GM18517 (cell line): Measurements from ENCODE around the gene FOXJ2.
"Not testable (repeated sequence)": the region's sequence is repeated elsewhere in the genome, so short reads cannot be mapped to it uniquely, and the experiment has no call there.

Source experiments
- ATAC-seq: cut with Tn5 transposase; IDR thresholded peaks from one replicate; pipeline ENCODE4 v1.9.1; 2021; ENCODE audit warnings: mild to moderate bottlenecking, moderate library complexity; ENCODE audit not compliant: unreplicated experiment

FOXJ2 gene

DNA sequence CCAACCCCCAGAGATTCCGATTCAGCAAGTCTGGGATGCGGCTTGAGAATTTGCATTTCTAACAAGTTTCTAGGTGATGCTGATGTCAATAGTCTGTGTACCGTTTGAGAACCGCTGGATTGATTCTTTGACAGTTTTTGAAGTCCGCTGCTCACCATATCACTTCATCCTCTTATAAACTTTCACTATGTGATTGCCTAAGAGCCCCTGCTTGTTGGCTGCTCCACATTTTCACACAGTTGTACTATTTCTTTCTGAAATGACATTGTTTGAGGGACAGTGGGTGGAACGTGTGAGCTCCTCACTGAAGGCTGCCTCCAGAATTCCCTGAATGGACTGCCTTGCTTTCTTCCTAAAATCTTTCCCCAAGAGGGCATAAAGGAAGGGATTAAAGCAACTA is 26.0 kb downstream of the FOXJ2 start:
- no peak for ATAC-seq

DNA sequence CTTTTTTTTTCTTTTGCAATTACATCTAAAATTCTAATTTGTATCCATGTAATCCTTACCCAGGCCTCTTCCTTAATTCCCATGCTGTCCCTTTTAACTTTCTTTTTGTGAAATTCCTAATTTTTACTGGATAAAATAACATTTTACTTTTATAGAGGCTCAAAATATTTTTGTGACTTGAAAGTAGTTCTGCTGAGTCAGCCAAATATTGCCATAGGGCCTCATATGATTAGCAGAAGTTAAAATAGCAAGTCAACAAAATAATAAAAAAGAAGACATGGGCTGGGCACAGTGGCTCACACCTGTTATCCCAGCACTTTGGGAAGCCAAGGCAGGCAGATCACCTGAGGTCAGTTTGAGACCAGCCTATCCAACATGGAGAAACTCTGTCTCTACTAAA is 31.6 kb downstream of the FOXJ2 start:
- ATAC-seq: no peak

DNA sequence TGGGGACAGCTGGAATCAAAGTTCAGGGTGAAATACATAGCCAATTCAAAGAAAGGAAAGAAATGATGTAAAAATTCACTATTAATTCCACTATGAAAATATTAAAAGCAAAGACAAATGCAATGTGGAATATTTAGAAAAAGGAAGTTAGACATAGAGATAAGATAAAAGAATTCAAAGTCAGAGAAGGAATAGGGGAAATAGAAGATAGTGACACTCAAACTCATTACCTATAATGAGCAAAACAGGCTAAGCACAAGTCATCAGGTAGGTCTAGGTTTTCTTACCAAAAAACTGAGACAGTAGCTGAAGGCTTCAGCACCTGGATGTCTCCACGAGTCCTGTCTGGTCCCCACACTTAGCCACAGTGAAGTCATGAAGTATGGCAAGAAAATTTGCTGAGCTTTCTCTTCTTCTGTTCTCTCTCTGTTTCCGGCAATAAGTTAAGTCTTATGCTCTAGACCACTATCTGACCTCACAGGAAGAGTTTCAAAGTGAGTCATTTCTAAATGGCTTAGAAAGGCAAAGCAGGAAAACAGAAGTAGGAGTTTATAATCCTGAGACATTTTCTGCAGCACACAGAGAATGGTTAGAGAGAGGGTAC is 33.6 kb downstream of the FOXJ2 start, which contains the start of gene C3AR1:
Gene C3AR1 (minus strand): TSS at position 369 of the 604 bp plus-strand sequence. CDS start 6,174 bp downstream, outside the sequence.
- peak; percentile 66 for ATAC-seq

DNA sequence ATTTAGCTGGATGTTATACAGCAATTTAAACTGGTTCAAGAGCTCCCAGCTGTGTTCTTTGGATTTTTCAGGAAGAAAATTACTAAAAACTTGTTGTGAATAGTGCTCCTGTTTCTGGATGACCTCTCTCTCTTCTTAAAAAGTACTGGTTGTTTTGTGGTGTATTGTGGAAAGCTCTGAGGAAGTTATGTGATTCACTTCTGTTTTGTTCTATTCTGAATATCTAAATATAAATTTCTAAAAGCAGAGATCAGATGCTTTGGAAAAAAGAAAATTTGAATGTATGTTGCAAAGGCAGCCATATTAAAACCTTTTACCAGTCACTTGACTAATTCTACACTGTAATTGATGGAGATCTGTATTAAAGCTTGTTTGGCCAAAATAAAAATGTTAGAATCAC is 37.1 kb downstream of the FOXJ2 start:
- ATAC-seq: no peak

DNA sequence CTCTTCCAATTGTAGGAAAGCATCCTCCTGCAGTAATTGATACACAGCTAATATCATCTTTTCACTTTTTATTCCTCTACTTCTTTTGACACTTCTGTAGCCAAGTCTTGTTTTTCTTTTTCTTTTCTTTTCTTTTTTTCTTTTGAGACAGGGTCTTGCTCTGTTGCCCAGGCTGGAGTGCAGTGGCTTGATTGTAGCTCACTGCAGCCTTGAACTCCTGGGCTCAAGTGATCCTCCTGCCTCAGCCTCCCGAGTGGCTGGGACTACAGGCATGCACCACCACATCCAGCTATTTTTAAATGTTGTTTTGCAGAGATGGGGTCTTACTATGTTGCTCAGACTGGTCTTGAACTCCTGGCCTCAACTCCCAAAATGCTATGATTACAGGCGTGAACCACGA is 39.3 kb downstream of the FOXJ2 start:
- ATAC-seq: not testable (repeated sequence)

DNA sequence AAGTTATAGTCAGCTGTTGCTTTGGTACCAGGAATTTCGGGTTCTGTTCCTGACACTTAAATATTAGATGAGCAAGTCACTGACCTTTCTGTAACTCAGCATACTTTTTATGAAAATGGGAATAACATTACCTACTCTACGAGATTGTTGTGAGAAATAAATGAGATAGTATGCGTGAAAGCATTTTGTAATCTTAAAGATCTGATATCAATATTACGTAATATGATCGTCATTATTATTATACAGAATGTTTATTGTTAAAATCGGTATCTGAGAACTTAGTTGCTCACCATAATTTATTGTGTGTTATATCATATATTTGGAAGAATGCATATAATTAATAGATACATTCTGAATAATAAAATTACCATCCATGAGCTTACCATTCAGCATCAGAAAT is 43.4 kb downstream of the FOXJ2 start:
- no peak for ATAC-seq

DNA sequence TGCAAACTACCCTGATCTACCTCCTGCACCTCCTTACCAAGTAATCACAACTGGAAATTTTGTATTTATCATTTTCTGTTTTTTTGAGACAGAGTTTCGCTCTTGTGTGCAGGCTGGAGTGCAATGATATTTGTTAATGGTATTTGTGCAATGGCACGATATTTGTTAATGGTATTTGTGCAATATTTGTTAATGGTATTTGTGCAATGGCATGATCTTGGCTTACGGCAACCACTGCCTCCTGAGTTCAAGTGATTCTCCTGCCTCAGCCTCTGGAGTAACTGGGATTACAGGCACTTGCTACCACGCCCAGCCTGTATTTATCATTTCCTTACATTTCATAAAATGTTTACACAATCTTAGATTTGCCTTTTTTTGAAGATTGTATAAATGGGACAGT is 43.9 kb downstream of the FOXJ2 start:
- no peak for ATAC-seq

DNA sequence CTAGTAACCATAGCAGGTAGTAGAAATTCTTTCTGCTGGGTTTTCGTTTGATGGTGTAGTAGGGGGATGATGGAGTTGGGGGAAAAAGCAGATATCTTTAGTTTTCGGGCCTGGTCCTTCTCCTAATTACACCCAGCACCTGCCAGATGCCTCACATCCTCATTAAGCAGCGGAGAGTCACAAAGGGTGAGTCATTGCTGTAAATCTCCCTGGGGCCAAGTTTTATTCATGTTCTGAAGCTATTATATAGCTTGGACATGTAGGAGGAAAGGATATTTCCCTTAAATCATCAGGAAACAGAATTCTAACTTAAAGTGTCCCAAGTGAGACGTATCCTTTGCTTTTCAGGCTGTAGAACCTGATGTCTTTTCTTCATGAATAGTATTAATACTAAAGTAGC is 44.7 kb downstream of the FOXJ2 start:
- ATAC-seq: no peak

DNA sequence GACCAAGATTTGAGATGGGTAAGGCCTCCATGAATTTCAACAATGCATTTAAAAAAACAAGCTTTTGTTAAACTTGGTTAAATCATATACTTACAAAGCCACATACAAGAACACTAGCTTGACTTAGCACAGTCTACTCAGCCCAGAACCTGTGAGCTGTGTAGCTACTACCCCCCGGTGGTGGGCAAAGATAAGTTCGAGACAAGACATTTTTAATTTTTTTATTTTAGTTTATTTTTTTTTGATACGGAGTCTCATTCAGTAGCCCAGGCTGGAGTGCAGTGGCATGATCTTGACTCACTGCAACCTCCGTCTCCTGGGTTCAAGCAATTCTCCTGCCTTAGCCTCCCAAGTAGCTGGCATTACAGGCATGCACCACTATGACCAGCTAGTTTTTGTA is 45.9 kb downstream of the FOXJ2 start:
- ATAC-seq: no peak

DNA sequence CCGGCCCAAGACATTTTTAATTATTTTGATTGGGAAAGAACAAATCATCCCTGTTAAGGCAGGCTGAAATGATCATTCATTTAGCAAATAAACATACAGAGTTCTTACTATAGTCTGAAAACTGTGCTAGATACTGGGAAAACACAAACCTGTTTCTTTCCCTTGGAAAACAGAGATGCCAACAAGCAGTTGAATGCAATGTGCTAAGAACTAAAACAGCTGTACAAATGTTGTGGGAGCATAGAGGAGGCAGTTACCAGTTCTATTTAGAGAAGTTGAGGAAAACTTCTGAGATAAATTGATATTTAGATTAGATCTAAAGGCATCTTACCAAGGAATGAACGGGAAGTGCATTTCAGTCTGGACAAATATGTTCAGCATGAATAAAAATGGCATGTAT is 46.4 kb downstream of the FOXJ2 start:
- no peak for ATAC-seq

DNA sequence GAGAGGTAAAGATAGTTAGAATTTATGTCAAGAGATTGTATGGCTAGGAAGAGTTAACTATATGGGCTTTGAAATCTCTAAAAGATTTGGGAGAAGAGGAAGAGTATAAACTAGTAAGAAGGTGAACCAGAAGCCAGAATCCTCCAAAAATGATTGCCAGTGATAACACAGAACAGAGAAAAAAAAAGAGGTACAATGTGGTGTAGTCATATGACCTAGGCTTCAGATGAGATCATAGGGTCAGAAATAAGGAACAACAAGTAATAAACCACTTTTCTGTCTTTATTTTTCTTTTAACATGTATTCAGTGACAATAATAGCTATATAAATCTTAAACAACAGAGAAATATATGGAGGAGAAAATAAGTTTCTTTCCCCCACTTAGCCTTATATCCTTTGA is 47.6 kb downstream of the FOXJ2 start:
- ATAC-seq: no peak

DNA sequence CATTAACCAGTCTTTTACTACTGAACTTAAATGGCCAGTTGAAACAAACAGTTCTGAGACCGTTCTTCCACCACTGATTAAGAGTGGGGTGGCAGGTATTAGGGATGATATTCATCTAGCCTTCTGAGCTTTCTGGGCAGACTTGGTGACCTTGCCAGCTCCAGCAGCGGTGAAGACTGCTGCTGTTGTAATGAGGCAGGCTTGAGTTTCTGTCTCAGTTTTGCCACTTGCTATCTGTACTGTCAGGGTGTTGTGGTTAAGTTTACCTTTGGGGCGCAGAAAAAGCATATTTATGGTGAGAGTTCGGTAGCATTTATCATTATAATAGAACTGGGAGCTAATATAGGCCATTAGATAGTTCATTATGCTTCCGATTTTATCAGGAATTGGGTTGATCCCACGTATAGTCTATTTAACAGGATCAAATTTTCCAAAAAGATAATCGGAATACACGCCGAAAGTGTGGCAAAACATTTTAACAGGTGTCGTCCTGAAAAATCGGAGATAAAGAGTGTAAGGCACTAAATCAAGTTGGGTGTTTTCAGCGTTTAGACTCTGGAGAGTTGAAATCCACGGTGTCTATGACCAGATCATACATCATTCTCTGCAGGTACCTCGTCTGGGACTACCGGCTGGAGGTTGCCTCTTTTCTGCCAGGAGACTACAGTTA is 48.9 kb downstream of the FOXJ2 start:
- no peak for ATAC-seq

DNA sequence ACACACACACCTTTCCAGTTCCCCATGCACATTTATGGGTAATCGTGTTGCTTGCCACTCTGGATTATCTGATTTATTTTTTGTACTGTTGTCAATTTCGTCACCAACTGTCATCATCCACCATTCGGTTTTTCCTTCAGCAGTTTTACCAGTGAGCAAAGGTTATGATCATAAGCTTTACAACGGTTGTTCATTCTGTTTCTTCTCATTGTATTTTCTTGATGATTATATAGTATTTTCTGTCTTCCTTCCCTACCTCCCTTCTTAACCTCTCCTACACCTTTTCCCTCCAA is 50.2 kb downstream of the FOXJ2 start:
- no peak for ATAC-seq

DNA sequence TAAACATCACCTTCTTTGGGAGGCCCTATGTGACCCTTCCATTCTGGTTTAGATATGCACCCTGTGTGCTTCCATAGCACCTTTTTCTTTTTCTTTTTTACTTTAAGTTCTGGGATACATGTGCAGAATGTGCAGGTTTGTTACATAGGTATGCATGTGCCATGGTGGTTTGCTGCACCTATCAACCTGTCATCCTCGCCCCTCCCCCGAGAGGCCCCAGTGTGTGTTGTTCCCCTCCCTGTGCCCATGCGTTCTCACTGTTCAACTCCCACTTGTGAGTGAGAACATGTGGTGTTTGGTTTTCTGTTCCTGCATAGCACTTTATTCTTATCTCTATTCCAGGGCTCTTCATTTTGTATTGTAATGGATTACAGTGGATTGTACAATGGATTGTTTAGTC is 51.8 kb downstream of the FOXJ2 start:
- ATAC-seq: not testable (repeated sequence)

DNA sequence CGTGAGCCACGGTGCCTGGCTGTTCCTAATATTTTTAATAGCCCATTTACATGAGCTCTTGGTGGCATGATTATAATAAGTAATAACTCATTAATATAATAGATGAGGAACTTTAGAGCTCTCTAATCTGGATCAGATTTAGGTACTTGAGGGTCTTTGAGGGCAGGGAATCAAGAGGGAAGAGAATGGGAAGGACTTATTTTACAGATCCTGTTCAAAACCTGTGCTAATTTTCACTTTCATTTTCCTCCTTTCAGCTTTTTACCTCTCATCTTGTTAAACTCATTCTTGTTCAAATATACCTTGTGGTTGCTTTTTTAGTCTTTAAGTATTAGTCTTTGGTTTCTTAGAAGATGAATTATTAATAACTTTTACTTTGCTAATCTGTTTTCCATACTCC is 55.1 kb downstream of the FOXJ2 start:
- no peak for ATAC-seq

DNA sequence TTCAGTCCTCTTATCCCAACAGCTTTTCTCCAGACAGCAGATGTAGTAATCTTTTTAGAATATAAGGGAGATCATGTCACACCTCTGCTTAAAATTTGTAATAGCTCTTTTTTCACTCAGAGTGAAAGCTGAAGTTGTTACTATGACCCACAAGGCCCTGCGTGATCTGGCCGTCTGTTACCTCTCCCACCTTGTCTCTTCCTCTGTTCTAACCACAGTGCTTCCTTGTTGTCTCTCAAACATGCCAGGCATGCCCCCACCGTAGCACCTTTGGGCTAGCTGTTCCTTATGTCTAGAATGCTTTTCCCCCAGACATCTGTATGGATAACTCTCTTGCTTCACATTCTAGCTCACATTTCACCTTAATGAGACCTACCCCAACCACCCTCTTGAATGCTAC is 56.1 kb downstream of the FOXJ2 start:
- no peak for ATAC-seq

DNA sequence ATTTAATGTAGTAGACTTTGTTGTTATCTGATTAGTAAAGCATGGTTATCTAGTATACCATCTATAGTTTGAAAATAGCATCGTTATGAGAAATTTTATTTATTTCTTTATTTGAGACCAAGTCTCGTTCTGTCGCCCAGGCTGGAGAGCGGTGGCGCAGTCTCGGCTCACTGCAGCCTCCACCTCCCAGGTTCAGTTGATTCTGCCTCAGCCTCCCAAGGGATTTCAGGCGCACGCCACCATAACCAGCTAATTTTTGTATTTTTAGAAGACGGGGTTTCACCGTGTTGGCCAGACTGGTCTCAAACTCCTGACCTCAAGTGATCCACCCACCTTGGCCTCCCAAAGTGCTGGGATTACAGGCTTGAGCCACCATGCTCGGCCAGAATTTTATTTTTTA is 56.8 kb downstream of the FOXJ2 start:
- ATAC-seq: not testable (repeated sequence)

DNA sequence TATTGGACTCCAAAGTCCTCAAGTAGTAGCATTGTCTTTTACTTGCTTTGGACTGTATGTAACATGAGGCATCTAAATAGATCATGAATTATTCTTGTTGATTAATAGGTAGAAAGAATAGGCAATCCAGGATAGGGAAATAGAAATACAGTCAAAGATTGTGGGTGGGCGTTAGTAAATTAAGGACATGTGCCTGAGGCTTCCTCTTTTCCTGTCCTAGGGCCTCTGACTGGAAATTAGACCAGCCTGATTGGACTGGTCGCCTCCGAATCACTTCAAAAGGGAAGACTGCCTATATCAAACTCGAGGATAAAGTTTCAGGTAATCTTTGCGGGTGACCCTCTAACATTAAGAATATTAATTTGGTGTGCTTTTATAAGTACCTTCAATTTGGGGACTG is 57.2 kb downstream of the FOXJ2 start:
- no peak for ATAC-seq

DNA sequence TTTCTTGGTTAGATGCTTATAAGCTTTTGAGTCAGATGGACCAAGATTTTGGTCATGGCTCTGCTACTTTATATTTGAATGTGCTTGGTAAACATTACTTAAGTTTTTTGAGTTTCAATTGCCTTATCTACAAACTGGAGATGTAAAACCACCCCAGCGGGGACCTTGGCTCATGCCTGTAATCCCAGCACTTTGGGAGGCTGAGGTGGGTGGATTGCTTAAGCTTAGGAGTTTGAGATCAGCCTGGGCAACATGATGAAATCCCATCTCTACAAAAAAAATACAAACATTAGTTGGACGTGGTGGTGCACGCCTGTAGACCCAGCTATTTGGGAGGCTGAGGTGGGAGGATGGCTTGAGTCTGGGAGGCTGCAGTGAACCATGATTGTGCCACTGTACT is 60.8 kb downstream of the FOXJ2 start:
- no peak for ATAC-seq

DNA sequence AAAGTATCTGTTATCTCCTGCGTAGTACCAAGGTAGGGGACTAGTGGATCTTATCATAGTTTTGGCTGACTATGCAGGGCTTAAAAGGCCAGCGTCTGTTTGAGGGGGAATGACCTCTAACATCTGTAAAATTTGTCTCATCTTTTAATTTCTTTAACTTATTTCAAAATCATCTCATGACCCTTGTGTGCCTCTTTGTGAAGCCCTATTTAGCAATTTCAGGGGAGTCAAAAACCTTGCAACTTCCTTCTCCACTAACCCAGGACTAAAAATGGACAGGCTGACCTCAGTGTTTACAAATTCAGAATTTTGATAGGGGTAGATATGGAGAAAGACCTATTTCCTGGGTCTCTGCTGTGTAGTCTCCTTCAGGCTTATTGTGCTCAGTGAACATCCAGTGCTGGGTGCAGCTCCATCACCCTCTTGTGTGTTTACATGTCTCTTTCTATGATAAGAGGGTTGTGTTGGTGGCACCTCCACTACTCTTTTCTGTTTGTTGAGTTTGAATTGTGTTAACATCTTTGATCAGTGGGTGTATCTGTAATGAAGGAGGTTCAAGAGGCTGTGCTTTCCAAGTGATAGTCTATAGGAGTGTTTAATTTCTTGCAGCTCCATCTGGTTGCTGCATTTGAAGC is 63.9 kb downstream of the FOXJ2 start:
- no peak for ATAC-seq

DNA sequence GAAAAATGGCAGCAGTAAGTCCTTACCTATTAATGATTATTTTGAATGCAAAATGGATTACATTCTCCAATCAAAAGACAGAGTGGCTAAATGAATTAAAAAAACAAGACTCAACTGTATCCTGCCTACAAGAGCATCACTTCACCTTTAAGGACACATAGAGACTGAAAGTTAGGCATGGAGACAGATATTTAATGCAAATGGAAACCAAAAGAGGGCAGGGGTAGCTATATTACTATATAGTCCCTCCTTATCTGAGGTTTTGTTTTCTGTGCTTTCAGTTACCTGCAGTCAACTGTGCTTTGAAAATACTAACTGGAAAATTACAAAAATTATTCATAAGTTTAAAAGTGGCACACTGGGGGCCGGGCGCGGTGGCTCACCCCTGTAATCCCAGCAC is 66.7 kb downstream of the FOXJ2 start:
- ATAC-seq: no peak
